Neural cell (in vitro differentiated cells): ENCODE results near the gene SPACA9. TPM values are rescaled to one million over a fixed set of nuclear protein-coding genes. Genes with fewer than 3 reads are reported as not detected.

Experiments used
- H2AFZ ChIP-seq: fragments of 200-600, 300-800 bp; sonication (generic), shearing (Covaris generic); 2 replicates; pipeline ENCODE4 v1.6.0; 2014; ENCODE audit warnings: low read depth, mild to moderate bottlenecking, antibody characterized with exemption, low read length, moderate library complexity
- H3F3A ChIP-seq: fragments of 200-600 bp; shearing (Covaris generic); 2 replicates; pipeline ENCODE4 v1.6.1; 2016; ENCODE audit warnings: mild to moderate bottlenecking, moderate library complexity, mixed read lengths, antibody characterized with exemption, low read length; ENCODE audit not compliant: insufficient read depth, poor library complexity, severe bottlenecking
- H3K27ac ChIP-seq: fragments of 200-600, 300-800 bp; sonication (generic), shearing (Covaris generic); 2 replicates; pipeline ENCODE4 v1.5.1; 2014; ENCODE audit warnings: mild to moderate bottlenecking, low read length, moderate library complexity
- H3K27me3 ChIP-seq: fragments of 300-800, 200-600 bp; sonication (generic), shearing (Covaris generic); 2 replicates; pipeline ENCODE4 v1.6.0; 2014; ENCODE audit warnings: mild to moderate bottlenecking, low read depth, low read length, moderate library complexity; ENCODE audit not compliant: insufficient read depth
- H3K36me3 ChIP-seq: fragments of 300-800, 200-600 bp; sonication (generic), shearing (Covaris generic); 2 replicates; pipeline ENCODE4 v1.5.1; 2014; ENCODE audit warnings: mild to moderate bottlenecking, antibody characterized with exemption, low read length, moderate library complexity; ENCODE audit not compliant: insufficient read depth
- H3K4me2 ChIP-seq: fragments of 300-800, 200-600 bp; sonication (generic), shearing (Covaris generic); 2 replicates; pipeline ENCODE4 v1.6.0; 2014; ENCODE audit warnings: mild to moderate bottlenecking, low read length
- H3K4me3 ChIP-seq: fragments of 300-800, 200-600 bp; sonication (generic), shearing (Covaris generic); 2 replicates; pipeline ENCODE4 v1.5.1; 2014; ENCODE audit warnings: mild to moderate bottlenecking, low read length, moderate library complexity
- H3K79me2 ChIP-seq: fragments of 200-600 bp; shearing (Covaris generic); replicated peaks from 2 replicates; pipeline ENCODE4 v1.6.0; 2014; ENCODE audit warnings: mild to moderate bottlenecking, low read length, moderate library complexity; ENCODE audit not compliant: insufficient read depth
- H3K9ac ChIP-seq: fragments of 300-800, 200-600 bp; sonication (generic), shearing (Covaris generic); 2 replicates; pipeline ENCODE4 v1.6.1; 2016; ENCODE audit warnings: mild to moderate bottlenecking, low read length, mixed read lengths
- H3K9me2 ChIP-seq: fragments of 200-600 bp; shearing (Covaris generic); 2 replicates; pipeline ENCODE4 v1.6.1; 2016; ENCODE audit warnings: mild to moderate bottlenecking, low read length, mixed read lengths; ENCODE audit not compliant: insufficient read depth
- H3K9me3 ChIP-seq: fragments of 200-600, 300-800 bp; sonication (generic), shearing (Covaris generic); 2 replicates; pipeline ENCODE4 v1.6.1; 2016; ENCODE audit warnings: mild to moderate bottlenecking, mixed run types, low read length, moderate library complexity, mixed read lengths
- H4K20me1 ChIP-seq: fragments of 200-600 bp; shearing (Covaris generic); 2 replicates; pipeline ENCODE4 v1.6.1; 2016; ENCODE audit warnings: mild to moderate bottlenecking, mixed run types; ENCODE audit not compliant: insufficient read depth
- EP300 ChIP-seq: fragments of 450-650 bp; conservative IDR thresholded peaks from 2 replicates; pipeline ENCODE4 v1.6.1; 2014; ENCODE audit warnings: antibody characterized with exemption, mild to moderate bottlenecking, moderate library complexity; ENCODE audit not compliant: poor library complexity, severe bottlenecking
- EZH2 ChIP-seq: fragments of 200-600, 300-800 bp; shearing (Covaris generic), sonication (generic); IDR thresholded peaks from 2 replicates; pipeline ENCODE4 v1.6.1; 2014; ENCODE audit warnings: antibody characterized with exemption, low read length, borderline replicate concordance, mild to moderate bottlenecking; ENCODE audit not compliant: insufficient read depth, poor library complexity, severe bottlenecking
- MXI1 ChIP-seq: fragments of 450-650 bp; conservative IDR thresholded peaks from 2 replicates; pipeline ENCODE4 v1.6.1; 2014; ENCODE audit warnings: antibody characterized with exemption, mild to moderate bottlenecking; ENCODE audit not compliant: poor library complexity, severe bottlenecking
- POLR2AphosphoS5 ChIP-seq: IDR thresholded peaks from 2 replicates; pipeline ENCODE4 v1.6.1; 2012
- RAD21 ChIP-seq: fragments of 450-650 bp; conservative IDR thresholded peaks from 2 replicates; pipeline ENCODE4 v1.6.1; 2014; ENCODE audit warnings: antibody characterized with exemption, mild to moderate bottlenecking, moderate library complexity
- REST ChIP-seq: IDR thresholded peaks from 2 replicates; pipeline ENCODE4 v1.6.1; 2012; ENCODE audit warnings: borderline replicate concordance
- SMC3 ChIP-seq: fragments of 450-650 bp; conservative IDR thresholded peaks from 2 replicates; pipeline ENCODE4 v1.6.1; 2014; ENCODE audit warnings: antibody characterized with exemption, mild to moderate bottlenecking, moderate library complexity; ENCODE audit not compliant: poor library complexity
- TAF1 ChIP-seq: IDR thresholded peaks from 2 replicates; pipeline ENCODE4 v1.6.1; 2012; ENCODE audit warnings: low read depth
- polyA plus RNA-seq: library from polyadenylated mRNA; depleted of rRNA; stranded (reverse); fragments of >200 nt; gene quantifications from 2 replicates; pipeline ENCODE4 v1.2.3, GENCODE V29; 2014
- TF ChIP-seq, protein P1 (sequence below): fragments of 450-650 bp; IDR thresholded peaks from 2 replicates; pipeline ENCODE4 v1.5.1; 2014; ENCODE audit warnings: antibody characterized with exemption, mild to moderate bottlenecking, moderate library complexity; ENCODE audit not compliant: poor library complexity, severe bottlenecking

Gene SPACA9
- polyA plus RNA-seq, 1 donor from 2014 or later, result 4.6 TPM

DNA sequence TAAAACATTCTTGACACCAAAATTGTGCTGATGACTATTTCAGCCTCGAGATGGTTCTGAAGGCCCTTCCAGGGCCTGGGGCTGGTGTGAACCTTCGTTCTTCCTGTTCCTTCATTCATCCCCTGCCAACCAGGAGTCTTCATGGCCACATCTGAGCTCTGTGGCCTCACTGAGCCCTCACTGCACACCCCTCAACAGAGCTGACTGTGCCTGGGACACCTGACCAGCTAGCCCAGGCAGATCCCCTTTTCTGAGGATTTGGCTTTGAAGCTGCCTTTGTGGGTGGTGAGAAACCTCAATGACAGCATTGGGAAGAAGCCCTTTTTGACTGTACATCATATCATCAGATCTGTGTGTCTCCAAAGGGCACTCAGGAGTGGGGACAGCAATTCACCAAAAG lies 14.4 kb upstream of the SPACA9 start:
- H3K27ac ChIP-seq, result no peak overlapping the region
- H3K4me3 ChIP-seq, result no peak overlapping the region
- H4K20me1 ChIP-seq, result no peaks in the 10 kb centered on the region
- H2AFZ ChIP-seq, result no peak overlapping the region
- TF ChIP-seq SMC3 (no peak), POLR2AphosphoS5 (no peak), EZH2 (no peak), TAF1 (no peak), REST (no peak), RAD21 (no peak), MXI1 (no peak), EP300 (no peak)
- TF ChIP-seq, protein P1, sequence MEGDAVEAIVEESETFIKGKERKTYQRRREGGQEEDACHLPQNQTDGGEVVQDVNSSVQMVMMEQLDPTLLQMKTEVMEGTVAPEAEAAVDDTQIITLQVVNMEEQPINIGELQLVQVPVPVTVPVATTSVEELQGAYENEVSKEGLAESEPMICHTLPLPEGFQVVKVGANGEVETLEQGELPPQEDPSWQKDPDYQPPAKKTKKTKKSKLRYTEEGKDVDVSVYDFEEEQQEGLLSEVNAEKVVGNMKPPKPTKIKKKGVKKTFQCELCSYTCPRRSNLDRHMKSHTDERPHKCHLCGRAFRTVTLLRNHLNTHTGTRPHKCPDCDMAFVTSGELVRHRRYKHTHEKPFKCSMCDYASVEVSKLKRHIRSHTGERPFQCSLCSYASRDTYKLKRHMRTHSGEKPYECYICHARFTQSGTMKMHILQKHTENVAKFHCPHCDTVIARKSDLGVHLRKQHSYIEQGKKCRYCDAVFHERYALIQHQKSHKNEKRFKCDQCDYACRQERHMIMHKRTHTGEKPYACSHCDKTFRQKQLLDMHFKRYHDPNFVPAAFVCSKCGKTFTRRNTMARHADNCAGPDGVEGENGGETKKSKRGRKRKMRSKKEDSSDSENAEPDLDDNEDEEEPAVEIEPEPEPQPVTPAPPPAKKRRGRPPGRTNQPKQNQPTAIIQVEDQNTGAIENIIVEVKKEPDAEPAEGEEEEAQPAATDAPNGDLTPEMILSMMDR, result no peak
- no peaks in the 10 kb centered on the region for H3K9me2 ChIP-seq
- no peaks in the 10 kb centered on the region for H3F3A ChIP-seq
- H3K36me3 ChIP-seq, result no peaks in the 10 kb centered on the region
- H3K79me2 ChIP-seq, result no peaks in the 10 kb centered on the region
- no peak overlapping the region for H3K9ac ChIP-seq
- H3K27me3 ChIP-seq, result no peaks in the 10 kb centered on the region
- no peaks in the 10 kb centered on the region for H3K9me3 ChIP-seq
- no peak overlapping the region for H3K4me2 ChIP-seq

GRCh38 chr9:132864691-132865090 lies 14.0 kb upstream of the SPACA9 start:
- Histone ChIP-seq H3K4me2 (no peak overlapping the region), H4K20me1 (no peaks in the 10 kb centered on the region), H3K9me2 (no peaks in the 10 kb centered on the region), H3K27ac (no peak overlapping the region), H3F3A (no peaks in the 10 kb centered on the region), H3K79me2 (no peaks in the 10 kb centered on the region), H3K9me3 (no peaks in the 10 kb centered on the region), H2AFZ (no peak overlapping the region), H3K4me3 (no peak overlapping the region), H3K9ac (no peak overlapping the region), H3K36me3 (no peaks in the 10 kb centered on the region), H3K27me3 (no peaks in the 10 kb centered on the region)
- TF ChIP-seq, protein P1, result no peak
- TF ChIP-seq REST (no peak), POLR2AphosphoS5 (no peak), TAF1 (no peak), MXI1 (no peak), EP300 (no peak), SMC3 (no peak), RAD21 (no peak), EZH2 (no peak)
